IMR-90 (cell line): ENCODE data around the gene IGLL5.

Experiments
- CEBPB ChIP-seq: IDR thresholded peaks from 2 replicates; pipeline ENCODE4 v1.6.1; 2012; ENCODE audit warnings: low read depth, low read length, improper control_type of control experiment
- FOS ChIP-seq: fragments of 150-350 bp; IDR thresholded peaks from 2 replicates; pipeline ENCODE4 v1.6.1; 2016; ENCODE audit warnings: low read depth, low read length
- MAFK ChIP-seq: IDR thresholded peaks from 2 replicates; pipeline ENCODE4 v1.6.1; 2012; ENCODE audit warnings: low read depth, low read length, improper control_type of control experiment
- MXI1 ChIP-seq: IDR thresholded peaks from 2 replicates; pipeline ENCODE4 v1.6.1; 2012; ENCODE audit warnings: low read depth, mild to moderate bottlenecking, low read length, moderate library complexity, borderline replicate concordance
- POLR2A ChIP-seq: IDR thresholded peaks from 2 replicates; pipeline ENCODE4 v1.6.1; 2012; ENCODE audit warnings: mild to moderate bottlenecking, low read depth, low read length
- RAD21 ChIP-seq: IDR thresholded peaks from 2 replicates; pipeline ENCODE4 v1.6.1; 2012; ENCODE audit warnings: low read length, improper control_type of control experiment
- RFX5 ChIP-seq: IDR thresholded peaks from 2 replicates; pipeline ENCODE4 v1.8.0; 2012; ENCODE audit warnings: low read depth, mild to moderate bottlenecking, low read length, moderate library complexity
- TF ChIP-seq, protein P1 (sequence below): conservative IDR thresholded peaks from 2 replicates; pipeline ENCODE4 v1.5.1; 2012; ENCODE audit warnings: mild to moderate bottlenecking, low read depth, low read length, improper control_type of control experiment
- TF ChIP-seq, protein P2 (sequence below): fragments of 150-350 bp; IDR thresholded peaks from 2 replicates; pipeline ENCODE4 v1.6.1; 2016; ENCODE audit warnings: low read depth, mild to moderate bottlenecking, low read length, moderate library complexity, borderline replicate concordance

DNA sequence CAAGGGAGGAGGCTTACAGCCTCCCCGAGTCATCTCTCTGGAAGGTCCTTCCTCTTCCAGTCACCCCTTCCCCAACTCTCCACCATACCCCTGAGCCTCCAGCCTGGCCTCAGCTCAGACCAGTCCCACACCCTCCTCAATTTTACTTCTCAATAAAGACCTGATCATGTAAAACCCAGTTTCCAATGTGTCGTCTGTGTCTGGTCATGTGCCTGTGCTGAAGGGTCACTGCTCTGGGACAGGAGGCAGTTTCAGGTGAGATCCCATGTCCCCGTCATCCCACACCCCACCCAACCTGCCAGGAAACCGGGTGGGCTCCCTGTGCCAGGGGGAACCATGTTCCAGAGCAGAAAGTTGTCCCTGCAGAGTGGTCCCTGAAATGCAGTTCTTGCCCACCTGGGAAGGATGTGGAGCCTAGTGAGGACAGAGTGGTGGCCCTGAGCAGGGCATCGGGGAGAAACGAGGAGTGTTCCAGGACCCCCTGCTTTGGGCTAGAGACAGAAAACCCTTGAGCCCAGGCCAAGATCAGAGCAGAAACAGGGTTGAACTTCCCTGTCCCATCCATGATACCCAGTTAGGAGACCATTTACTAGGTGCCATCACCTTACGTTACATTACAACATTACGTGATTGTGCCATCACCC lies 19.4 kb downstream of the IGLL5 start:
- TF ChIP-seq POLR2A, result no peak
- TF ChIP-seq, protein P1, sequence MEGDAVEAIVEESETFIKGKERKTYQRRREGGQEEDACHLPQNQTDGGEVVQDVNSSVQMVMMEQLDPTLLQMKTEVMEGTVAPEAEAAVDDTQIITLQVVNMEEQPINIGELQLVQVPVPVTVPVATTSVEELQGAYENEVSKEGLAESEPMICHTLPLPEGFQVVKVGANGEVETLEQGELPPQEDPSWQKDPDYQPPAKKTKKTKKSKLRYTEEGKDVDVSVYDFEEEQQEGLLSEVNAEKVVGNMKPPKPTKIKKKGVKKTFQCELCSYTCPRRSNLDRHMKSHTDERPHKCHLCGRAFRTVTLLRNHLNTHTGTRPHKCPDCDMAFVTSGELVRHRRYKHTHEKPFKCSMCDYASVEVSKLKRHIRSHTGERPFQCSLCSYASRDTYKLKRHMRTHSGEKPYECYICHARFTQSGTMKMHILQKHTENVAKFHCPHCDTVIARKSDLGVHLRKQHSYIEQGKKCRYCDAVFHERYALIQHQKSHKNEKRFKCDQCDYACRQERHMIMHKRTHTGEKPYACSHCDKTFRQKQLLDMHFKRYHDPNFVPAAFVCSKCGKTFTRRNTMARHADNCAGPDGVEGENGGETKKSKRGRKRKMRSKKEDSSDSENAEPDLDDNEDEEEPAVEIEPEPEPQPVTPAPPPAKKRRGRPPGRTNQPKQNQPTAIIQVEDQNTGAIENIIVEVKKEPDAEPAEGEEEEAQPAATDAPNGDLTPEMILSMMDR, result no peak
- no peak for TF ChIP-seq RAD21
- no peak for TF ChIP-seq FOS
- no peak for TF ChIP-seq MXI1
- TF ChIP-seq, protein P2, sequence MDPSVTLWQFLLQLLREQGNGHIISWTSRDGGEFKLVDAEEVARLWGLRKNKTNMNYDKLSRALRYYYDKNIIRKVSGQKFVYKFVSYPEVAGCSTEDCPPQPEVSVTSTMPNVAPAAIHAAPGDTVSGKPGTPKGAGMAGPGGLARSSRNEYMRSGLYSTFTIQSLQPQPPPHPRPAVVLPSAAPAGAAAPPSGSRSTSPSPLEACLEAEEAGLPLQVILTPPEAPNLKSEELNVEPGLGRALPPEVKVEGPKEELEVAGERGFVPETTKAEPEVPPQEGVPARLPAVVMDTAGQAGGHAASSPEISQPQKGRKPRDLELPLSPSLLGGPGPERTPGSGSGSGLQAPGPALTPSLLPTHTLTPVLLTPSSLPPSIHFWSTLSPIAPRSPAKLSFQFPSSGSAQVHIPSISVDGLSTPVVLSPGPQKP, result no peak
- no peak for TF ChIP-seq RFX5
- no peak for TF ChIP-seq MAFK
- TF ChIP-seq CEBPB, result no peak
